GM19023 (cell line): ENCODE measurements around the gene CRACDL.

Experiments used
- ATAC-seq: cut with Tn5 transposase; IDR thresholded peaks from one replicate; pipeline ENCODE4 v1.9.1; 2021; ENCODE audit warnings: mild to moderate bottlenecking, moderate library complexity; ENCODE audit not compliant: unreplicated experiment

Gene CRACDL

GRCh38 chr2:98924910-98925309 is 11.1 kb downstream of the CRACDL start:
- ATAC-seq = no peak

DNA sequence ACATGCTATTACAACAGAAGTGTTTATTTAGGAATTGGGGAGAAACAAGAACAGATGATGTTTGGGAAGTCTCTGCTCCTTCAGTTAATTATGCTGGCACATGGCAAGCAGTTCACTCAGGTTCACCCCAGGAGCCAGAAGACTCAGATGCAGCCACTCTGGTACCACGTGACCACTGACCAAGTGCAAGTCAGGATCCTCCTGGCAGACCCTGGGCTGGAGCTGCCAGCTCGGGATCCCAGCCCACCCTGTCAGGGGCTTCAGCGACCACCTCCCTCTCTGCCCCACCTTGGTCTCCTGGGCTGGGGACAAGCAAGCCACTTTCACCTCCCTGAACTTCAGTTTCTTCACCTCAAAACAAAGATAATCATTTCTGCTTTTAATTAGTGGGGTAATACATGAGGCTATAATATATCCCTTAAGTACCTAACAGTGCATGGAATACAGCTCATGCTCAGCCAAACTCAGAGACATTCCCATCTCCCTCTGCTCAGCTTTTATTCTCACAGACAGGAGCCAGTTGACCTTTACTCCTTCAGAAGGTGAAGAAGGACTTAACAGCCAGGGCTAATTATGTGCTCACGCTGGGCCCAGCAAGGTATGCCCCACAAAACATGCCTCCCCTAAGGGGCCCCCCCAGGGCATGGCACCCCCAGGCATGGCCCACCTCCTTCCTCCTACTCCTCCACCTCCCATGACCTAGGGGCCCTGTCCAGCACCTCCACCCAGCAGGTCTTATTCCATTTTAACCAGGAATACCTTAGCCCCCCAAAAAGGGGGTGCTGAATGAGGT is 11.8 kb downstream of the CRACDL start:
- ATAC-seq = no peak

GRCh38 chr2:98923244-98923940 is 12.6 kb downstream of the CRACDL start:
- no peak for ATAC-seq

DNA sequence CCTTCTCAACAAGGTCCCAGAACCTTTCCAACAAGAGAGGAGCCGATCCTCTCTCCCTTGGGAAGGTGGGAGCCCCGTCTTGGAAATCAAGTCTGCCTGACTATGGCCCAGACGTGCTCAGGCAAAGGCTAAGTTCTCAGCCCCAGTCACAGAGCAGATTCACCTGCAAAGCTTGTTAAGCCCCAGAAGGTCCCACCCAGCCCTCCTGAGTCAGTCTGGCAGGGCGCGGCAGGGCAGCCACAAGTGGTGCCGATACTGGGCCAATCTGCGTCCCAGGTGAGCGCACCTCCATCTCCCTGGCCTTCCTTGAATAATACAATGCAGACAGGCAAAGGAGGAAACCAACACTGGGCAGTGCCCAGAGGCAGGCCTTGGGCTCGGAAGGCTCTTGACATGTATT is 15.0 kb downstream of the CRACDL start:
- ATAC-seq = no peak

DNA sequence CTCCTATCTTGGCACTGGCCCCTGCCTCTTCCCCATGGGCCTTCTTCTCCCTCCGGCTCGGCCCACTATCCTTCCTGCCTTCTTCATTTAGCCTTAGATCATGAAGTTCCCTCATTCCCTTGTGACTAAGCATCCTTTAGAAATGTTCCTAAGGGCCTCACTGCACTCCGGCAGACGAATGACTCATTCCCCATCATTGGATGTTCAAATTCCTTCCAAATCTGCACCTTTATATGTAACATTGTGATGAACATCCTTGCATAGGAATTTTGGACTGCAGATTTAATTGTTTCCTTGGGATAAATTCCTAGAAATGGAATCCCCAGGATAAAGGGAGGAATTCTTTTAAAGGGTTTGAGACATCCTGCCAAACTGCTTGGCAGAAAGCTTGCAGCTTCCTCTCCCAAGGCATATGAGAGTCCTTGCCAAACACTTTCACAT is 19.0 kb downstream of the CRACDL start:
- ATAC-seq = no peak

GRCh38 chr2:98915751-98916358 is 20.2 kb downstream of the CRACDL start:
- no peak for ATAC-seq

DNA sequence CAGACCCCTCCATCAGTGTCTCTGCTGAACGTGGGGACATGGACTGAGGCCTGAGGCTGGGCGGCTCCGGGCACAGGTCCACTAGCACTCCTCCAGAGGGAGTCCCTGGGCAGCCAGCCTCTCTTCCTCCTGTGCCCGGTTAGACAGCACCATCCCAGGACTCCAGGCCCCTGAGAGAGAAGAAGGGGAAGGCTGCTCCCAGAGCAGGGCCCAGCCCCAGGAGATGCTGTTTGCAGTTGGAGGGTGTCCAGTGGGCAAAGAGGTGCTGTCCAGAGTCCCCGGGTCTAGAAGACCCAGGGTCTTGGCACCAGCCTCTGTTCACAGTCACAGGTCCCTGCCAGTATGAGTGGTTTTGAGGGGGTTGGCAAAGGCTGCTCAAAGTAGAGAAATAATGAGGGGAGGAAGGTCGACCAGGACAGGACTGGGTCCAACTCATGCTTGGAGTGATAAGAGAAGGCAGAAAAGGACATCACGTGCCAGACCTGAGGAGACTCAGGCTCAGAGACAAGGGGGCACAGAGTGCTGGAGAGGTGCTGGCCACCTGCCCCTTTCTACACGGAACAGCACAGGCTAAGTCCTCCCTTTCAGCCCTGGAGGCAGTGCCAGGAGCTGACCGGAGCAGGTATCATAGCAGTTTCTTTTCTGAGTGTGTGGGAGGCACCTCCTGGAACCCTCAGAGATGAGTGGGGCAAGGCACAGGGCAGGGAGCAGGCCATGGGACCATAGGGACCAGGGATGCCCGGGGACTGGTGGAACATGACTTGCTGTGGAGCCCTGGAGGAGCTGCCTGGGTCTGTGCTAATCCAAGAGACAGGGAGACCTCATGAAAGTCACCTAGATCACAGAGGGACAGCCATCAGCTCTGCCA is 21.1 kb downstream of the CRACDL start:
- no peak for ATAC-seq

DNA sequence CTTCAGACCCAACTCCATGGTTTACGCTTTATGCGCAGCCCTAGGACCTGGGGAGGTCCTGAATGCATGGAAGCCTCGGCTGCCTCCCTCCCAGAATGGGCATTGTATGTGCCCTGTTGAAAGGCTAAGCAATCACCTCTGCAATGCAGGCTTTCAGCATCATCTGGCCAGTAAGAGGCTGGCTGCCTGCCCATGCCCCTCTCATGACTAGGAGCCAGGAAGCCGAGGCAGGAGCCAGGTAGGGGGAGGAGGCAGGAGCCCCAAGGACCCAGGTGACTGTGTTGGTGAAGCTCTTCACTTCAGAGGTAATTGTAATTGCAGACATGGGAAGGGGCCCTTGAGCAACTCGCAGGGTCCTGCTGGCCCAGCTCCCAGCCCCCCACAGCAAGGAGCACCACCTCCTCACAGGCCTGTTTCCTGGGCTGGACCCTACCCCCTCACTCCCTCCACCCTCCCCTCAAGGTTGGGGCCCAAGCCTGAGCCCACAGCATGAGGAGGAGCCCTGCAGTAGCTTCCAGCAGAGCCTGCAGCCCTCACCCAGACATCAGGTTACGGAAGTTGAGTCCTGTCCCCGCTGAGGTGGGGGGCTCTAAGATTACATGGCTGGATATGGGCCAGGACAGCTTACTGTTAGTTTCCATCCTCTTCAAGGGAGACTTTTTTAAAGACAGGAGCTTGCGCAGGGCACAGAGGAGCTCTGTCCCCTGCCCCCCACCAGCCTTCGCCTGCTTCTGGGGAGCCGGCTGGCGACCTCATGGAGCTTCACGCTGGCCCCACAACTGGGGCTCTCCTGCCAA is 21.9 kb downstream of the CRACDL start:
- no peak for ATAC-seq

GRCh38 chr2:98912957-98913915 is 22.8 kb downstream of the CRACDL start:
- ATAC-seq = no peak

- no peak for ATAC-seq
Observed at GRCh38 chr2:98912221-98912851, 23.7 kb downstream of the CRACDL start.

DNA sequence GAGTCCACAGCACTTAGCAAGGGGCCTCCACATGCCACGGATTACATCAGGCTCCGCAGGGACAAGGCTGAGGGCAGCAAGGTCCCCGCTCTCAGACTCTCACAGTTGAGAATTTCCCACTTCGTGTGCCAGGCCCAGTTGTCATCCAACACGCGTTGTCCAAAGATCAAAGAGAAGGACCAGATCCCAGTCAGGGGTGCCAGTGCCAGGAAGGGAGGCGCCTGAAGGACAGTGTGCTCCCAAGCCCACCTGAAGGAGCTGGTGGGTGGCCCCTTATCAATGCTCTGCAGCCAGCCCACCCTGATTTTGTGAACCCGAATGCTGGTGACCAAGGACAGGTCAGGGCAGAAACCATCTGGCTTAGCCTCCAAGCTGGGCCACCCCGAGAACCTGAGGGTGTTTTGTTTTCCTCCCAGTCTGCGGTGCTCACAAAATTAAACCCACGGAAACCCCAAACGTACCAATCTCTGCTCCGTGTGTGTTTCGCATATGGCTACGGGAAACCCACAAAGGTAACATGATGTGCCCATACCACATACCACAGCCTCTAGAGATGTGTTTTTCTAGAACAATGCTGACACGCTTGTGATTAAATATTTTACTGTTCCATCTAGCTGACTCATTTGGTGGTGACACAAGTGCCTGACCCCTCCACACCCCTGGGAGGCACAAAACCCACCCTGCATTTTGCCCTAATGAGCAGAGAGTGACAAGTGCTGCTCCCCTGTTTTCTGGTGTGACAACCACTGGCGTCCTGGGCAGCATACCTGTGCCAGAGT is 24.5 kb downstream of the CRACDL start:
- no peak for ATAC-seq

DNA sequence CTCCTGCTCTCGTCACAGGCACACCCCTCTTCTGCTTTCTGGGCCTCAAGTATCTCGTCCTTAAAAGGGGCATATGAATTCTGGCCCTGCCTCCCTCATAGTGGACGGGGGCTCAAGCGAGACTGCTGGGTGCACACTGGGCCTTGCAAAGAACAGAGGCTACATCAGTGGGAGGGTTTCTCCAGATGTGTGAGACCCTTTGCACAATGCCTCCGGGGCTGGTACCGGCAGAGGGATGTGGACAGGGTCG is 25.0 kb downstream of the CRACDL start:
- no peak for ATAC-seq

GRCh38 chr2:98910349-98911125 is 25.5 kb downstream of the CRACDL start:
- ATAC-seq = no peak

DNA sequence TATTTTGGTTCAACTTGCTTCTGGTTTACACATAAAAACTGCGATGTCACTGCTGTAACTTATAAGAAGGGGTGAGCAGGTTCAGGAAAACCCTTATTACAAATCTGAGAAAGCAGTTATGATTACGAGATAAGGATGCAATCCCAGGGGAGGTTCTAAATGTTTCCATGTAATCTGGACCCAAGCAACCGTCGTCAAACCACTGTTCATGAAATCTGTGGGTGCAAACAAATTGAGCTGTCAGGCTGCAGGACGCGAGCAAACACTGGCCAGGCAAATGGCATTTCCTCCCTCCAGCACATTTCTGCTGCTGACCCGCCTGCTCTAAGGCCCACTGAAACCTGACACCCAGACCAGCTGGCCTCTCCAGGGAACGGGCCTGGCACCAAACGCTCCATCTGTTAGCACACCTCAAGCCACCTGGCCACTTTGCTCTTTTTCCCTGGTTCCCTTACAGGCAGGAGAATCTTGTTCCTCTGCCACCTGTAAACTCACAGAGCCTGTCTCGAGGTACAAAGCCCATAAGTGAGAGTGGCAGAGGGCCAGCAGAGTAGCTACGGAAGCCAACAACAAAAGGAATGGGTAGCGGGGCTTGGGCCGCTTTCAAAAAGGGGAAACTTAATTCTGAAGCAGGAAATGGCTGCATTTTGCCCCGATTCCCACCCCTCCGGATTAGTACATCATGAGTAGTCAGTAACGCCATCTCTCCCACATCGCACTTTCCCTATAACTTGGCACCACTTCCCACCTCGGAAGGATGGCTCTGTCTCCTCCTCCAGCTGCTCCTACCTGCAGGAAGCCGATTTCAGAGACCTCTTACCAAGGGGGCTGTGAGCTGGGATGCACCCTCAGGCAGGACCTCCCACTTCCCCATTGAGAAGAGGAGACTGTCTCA is 26.5 kb downstream of the CRACDL start:
- ATAC-seq = no peak

- ATAC-seq = no peak
Observed at GRCh38 chr2:98908931-98909316, 27.1 kb downstream of the CRACDL start.
